Measurements from ENCODE around the gene FST. TPM values are rescaled to one million over a fixed set of nuclear protein-coding genes. Genes with fewer than 3 reads are reported as not detected.

Gene FST
- 58.4 and 88.6 TPM in 2 replicates for total RNA-seq

GRCh38 chr5:53480416-53481158 lies at the start of gene FST:
TSS of gene FST (plus strand) at chr5:53480629. CDS start at chr5:53480792, 163 bp downstream.

Other genes with a start within 250 kb of the FST start
- 88.2 and 95.3 TPM in 2 replicates for gene NDUFS4, start 80.0 kb downstream of the FST start, total RNA-seq

Measured in thoracic aorta endothelial cell (primary cell).